COLO668 (cell line): ENCODE data around the gene LTB4R.

Source experiments
- DNase-seq: peaks from one replicate; lab custom pipeline; 2025; ENCODE audit not compliant: unreplicated experiment; lab: John Stamatoyannopoulos, UW

Gene LTB4R

DNA sequence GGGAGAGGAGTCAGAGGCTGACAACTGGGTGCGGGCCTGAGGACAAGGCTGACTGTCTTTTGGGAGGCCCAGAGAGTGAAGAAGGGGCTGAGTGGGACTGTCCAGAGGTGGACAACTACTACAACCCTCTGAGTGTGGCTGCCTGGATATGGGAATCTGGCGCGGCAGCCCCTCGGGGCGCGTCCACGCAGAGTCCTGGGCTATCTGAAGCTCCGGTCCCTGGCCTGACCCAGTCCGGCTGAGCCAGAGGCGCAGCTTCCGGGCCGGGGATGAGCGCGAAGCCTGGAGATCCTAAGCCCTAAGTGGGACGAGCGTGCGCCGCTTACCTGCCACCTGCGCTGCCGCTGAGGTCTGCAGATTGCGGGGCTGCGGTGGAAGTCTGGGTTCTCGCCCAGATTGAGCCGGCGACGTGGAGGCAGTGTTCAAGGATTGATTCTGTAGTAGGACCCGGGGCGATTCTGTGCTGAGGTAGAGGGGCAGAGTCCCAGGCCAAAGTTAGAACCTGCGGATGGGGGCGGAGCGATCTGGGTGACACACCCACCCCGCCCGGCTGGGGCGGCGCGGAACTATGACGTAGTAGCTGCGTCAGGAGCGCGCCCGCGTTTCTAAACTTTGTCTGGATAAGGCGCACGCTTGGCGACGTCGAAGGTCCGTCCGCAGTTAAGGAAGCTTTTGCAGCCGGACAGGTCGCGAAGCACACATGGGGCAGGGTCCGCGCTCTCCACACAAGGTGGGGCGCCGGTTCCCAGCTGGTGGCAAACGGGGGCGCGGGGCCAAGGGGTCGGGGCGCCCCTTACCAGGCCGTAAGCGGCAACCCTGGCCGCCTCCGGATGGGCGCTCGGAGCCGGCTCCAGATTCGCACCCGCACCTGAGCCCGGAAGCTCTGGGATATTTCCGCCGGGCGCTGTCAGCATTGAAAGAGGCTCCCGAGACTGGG is 11.8 kb upstream of the LTB4R start, which contains the start of the genes DHRS1 and NOP9:
DHRS1 (minus strand) TSS at position 526 of the 937 bp plus-strand sequence. CDS start 674 bp downstream, outside the sequence.
NOP9 (plus strand) TSS at position 596 of the 937 bp plus-strand sequence; CDS start at position 701, 105 bp downstream.
- DNase-seq: peak; percentile 94

DNA sequence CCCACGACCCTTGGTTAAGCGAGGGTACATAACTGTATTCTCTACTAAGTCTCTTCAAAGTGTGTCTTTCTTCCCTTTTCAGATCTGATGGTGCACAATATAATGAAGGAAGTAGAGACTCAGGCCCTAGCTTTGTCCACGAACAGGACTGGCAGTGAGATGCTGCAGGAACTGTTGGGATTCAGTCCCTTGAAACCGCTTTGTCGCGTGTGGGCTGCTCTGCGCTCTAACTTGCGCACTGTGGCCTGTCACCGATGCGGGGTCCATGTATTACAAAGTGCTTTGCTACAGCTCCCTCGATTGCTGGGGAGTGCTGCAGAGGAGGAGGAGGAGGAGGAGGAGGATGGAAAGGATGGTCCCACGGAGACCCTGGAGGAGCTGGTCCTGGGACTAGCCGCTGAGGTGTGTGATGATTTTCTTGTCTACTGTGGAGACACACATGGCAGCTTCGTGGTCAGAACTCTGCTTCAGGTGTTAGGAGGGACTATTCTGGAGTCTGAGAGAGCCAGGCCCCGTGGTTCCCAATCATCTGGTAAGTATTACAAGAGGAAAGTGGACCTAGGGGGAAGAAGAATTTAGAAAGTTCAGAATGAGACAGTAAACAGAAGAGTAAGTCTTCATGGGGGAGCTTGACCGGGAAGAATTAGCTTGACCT is 10.8 kb upstream of the LTB4R start:
- no peak for DNase-seq

DNA sequence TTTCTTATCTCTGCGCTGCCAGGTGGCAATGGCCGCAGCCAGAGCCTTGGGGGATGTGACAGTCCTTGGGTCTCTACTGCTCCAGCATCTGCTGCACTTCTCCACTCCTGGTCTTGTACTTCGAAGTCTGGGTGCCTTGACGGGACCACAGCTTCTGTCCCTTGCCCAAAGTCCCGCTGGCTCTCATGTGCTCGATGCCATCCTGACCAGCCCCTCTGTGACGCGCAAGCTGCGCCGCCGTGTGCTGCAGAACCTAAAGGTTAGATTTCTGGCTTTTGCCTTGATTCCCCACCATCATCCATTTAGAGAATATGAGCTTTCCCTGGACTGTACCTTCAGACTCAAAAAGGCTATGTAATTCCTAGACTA is 7.3 kb upstream of the LTB4R start:
- no peak for DNase-seq

DNA sequence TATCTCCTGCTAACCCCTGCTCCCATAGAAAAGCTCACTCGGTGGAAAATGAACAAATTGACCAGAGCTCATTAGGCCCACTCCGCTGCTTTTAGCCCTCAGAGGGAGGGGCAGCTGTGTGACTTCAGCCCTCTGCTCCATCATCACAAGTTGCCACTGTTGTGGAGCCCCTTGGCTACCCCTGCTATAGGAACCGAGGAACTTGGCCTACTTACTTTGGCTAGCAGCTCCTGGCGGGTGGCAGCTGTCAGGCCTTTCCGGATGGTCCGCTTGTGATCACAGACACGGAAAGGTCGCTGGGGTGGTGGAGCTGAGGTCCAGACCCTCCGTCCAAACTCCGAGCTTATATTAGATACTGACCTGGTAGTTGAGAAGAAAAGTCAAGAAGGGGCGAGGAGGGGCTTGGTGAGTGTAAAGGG is 4.1 kb upstream of the LTB4R start:
- DNase-seq: no peak

DNA sequence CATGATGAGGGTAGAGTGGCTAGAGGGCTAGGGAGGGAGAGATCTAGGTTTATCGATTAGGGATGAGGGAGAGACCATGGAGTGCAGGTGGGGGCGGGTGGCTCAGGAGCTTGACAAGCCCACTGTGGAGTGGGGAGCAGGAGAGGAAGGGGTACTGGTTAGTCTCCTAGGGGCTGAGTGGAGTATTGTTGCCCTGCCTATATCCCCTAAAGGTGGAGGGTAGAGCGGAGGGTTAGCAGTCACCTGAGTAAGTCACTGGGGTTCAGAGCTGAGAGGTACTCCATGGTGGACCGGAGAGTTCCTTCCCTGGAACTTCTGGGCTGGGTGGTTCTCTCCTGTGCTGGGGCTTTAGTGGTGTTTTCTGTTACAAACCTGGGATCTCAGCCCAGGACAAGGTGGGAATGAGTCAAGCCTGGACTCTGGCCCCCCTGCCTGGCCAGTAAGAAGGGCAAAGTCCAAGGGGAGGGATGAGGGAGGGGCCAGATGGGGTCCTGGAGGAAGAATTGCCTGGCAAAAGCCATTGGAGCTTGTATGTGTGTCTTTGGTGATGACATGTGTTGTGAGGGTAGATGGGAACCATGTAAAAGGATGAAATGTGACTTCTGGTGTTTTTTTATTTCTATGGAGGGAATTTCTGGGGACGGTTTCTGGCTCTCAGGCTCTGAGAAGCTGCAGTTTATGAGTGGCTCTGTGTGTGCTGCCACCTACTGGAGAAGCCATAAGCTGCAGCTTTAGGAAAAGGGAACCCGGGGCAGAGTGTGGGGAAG is 3.5 kb upstream of the LTB4R start, which contains the start of gene CIDEB:
CIDEB (minus strand) TSS at position 403 of the 767 bp plus-strand sequence; CDS start at position 284, 119 bp downstream.
- DNase-seq: peak; percentile 60

DNA sequence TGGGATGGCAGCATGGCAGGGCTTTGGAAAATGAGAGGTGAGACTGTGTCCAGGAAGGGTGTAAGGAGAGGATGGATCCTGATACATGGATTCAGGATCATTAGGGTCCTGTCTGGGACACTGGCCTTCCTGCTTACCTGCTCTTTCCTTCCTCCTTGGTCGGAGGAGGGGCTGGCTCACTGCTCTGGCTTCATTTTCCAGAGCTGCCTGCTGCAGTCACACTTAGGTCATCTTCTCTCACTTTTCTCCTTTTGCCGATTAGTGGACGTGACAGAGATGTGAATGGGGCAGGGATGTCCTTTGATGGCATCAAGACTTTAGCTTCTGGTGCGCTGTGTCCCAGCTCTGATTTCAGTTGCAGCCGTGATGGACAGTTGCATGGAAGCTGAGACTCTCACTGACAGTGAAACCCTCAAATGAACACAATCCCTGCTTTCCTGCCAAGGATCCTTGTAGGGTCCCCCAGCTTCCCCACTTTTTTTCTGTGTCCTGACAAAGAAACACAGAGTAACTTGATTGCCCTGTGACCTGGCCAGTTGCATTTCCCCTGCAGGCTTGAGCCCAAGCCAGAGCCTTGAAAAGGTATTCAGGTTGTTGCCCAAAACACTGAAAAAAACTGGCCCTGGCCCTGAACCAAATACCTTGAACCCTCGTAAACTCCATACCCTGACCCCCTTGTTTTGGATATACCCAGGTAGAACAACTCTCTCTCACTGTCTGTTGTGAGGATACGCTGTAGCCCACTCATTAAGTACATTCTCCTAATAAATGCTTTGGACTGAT is 2.8 kb upstream of the LTB4R start:
- DNase-seq: no peak

DNA sequence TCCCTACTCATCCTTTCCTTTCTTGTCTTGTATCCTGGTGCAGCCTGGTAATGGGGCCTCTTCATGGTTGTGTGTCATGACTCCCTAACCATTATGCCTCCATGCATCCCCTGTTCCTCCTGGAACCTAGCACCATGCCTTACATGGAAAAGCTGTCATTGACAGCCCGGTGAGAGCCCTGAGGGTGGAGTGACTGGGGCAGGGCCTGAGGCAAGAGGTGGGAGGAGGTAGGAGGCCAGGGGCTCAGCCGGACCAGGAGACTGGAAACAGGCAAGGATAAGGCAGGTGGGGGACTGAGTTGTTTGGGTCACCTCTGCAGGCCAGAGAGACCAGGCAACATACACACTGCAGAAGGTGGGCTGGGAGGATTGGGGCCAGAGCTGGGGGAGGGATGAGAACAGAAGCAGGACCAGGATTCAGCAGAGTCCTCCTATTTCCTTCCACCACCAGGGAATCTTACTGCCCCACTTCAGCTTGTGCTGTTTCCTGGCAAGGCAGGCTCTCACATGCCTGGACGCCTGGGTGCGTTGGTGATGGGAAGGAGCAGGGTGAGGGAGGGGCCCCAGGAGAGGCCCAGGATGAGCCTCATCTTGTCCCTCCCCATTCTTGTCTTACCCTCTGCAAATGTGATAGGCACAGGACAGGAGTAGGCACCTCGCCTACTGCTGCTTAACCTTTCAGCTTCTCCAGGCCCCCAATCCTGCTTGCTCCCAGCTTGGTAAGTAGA is 1.6 kb upstream of the LTB4R start, which contains the start of gene LTB4R2:
LTB4R2 (plus strand) TSS at position 603 of the 727 bp plus-strand sequence. CDS start 525 bp downstream, outside the sequence.
- DNase-seq: no peak

DNA sequence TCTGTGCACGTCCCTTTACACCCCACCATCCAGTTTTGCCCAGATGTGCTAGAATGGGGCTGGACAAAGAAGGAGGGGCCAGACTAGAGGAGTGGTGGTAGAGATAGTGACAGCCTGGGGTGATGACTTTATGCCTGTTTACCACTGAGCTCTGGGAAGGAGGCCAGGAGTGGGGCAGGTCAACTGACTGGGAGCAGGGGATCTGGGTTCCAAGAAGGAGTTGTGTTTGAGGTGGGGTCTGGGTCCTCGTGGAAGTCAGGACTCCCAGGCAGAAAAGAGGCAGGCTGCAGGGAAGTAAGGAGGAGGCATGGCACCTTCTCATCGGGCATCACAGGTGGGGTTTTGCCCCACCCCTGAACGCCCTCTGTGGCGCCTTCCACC is 1.0 kb upstream of the LTB4R start:
- no peak for DNase-seq

DNA sequence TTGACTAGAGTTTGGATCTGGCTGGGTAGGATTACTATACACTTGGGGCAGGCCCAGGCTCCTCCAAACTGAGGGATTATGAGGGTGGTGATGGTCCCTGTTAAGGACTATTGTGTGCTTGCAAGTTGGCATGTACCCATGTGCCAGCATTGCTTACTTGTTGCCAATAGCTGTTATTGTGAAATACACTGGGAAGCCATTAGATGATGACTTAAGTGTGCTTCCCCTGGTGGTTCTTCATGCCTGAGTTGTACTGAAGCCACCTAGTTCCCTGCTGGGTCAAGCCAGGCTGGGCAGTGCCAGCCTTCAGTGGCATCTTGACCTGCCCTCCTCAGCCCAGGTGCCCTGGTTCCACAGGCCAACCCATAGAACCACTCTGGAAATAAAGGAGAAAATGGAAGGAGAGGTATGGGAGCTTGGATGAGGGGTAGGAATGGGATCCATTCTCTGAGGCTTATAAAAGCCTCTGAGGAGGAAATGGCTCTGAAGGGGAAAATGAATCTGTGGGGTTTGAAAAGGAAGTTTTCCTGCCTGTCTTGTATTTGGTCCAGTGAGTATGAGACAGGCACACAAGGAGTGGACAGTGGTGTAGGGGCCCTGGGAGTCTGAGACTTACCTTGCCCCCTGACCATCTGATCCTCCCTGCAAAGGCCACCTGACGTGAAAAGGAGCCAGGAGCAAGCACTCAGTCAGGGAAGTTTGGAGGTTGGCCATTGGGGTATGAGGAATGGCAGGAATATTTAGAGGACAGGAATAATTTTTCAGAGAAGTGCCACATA is 724 bp downstream of the LTB4R start:
- no peak for DNase-seq

DNA sequence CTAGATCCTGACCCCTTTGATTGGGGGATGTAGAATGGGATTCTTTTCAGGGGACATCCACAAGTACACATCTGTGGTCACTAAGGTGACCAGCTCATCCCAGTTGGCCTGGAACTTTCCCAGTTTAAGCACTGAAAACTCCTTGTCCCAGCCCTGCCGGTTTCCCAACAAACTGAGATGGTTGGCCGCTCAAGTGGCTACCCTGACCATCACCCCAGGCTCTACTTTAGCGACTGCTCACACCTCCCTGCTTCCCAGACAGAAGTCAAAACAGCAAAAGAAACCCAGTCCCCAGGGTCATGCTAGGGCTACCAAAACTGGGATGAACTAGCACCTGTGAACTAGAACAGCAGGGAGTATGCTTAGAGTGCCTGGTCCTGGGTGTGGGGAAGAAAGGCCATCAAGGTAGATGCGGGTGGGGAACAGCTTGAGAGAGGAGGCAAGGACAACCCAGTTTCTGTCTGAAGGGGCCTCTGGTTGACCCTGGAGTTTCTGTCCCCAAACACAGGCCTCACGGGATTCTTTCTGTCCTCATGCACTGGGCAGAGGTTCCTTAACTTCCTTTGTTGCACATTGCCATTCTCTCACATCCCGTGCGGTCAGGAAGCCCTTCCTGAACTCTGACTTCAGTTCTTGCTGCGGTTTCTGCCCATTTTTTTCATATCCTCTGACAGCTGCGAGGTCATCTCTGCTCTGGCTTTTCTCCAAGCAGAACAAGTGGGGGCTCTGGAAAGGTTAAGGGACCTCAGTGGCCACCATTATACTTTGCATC is 1.6 kb downstream of the LTB4R start:
- no peak for DNase-seq

DNA sequence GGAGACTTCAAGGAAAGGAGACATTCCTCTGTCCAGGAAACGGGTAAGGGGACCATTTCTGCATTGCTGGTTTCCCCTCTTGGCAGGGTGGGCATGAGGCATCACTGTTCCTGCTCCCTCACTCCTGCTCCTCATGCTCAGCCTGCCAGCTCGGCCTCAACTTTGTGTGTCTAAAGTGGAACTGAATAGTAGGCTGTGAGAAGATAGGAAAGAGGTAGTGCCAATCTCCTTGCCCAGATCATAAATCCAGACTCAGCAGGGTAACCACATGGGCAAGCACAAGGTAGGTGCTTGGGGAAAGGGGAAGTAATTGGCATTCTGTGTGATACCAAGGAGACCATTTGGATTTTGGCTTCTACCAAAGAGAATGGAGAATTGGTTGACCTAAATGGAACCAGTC is 2.6 kb downstream of the LTB4R start:
- no peak for DNase-seq

DNA sequence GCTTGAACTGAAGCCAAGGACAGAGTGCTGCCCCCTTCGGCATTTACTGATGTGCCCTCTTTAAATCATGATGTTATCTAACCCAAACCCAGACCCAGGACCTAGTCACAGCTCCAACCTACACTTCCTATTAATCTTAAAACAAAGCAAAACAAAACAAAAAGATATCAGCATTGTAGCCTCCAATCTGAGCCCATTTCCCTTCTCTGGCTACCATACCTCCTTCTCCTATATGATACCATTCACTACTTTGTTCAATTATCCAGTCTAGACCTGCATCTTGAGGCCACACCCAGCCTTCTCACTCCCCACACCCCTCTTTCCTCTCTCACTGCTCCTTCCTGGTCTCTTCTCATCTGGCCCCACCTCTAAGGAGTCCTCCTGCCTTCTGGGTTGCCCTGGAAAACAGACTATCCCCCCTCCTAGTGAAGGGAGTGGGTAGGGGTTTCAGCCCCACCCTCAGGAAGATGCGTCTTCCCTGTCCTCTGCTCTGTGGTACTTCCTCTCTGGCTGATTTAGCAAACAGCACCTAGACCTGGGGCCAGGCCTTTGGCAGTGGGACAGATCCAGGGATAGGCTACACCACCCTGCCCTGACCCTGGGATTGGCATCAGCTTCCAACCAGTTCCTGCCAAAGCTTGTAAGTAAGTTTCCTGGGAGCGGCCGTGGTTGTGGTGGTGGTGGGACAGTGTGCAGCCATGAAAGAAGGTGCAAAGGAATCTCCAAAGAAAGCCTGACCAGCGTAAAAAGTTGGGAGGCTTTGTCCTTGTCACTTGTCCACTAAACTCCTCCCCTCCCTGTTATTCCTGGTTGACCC is 3.3 kb downstream of the LTB4R start:
- no peak for DNase-seq

DNA sequence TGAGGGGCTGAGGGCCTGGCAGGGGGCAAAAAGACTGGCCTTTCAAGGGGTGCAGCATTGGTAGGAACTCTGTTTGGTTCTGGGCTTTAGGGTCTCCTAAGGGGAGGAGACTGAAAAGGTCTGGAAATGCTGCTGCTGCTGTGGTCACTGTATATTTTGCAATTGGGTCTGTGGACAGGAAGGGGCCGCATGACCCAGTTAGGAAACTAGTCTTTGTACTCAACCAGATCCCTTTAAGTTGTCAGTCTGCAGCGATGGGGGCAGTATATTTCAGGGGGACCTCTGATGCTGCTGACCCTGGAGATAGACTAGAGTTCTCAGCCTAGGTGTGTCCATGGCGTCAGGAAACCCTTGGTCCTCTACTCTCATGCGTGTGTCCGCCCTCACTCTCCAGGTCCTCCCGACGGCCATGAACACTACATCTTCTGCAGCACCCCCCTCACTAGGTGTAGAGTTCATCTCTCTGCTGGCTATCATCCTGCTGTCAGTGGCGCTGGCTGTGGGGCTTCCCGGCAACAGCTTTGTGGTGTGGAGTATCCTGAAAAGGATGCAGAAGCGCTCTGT is 4.0 kb downstream of the LTB4R start:
- no peak for DNase-seq

DNA sequence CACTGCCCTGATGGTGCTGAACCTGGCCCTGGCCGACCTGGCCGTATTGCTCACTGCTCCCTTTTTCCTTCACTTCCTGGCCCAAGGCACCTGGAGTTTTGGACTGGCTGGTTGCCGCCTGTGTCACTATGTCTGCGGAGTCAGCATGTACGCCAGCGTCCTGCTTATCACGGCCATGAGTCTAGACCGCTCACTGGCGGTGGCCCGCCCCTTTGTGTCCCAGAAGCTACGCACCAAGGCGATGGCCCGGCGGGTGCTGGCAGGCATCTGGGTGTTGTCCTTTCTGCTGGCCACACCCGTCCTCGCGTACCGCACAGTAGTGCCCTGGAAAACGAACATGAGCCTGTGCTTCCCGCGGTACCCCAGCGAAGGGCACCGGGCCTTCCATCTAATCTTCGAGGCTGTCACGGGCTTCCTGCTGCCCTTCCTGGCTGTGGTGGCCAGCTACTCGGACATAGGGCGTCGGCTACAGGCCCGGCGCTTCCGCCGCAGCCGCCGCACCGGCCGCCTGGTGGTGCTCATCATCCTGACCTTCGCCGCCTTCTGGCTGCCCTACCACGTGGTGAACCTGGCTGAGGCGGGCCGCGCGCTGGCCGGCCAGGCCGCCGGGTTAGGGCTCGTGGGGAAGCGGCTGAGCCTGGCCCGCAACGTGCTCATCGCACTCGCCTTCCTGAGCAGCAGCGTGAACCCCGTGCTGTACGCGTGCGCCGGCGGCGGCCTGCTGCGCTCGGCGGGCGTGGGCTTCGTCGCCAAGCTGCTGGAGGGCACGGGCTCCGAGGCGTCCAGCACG is 4.7 kb downstream of the LTB4R start:
- DNase-seq: peak; percentile 42

DNA sequence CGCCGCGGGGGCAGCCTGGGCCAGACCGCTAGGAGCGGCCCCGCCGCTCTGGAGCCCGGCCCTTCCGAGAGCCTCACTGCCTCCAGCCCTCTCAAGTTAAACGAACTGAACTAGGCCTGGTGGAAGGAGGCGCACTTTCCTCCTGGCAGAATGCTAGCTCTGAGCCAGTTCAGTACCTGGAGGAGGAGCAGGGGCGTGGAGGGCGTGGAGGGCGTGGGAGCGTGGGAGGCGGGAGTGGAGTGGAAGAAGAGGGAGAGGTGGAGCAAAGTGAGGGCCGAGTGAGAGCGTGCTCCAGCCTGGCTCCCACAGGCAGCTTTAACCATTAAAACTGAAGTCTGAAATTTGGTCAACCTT is 5.3 kb downstream of the LTB4R start:
- no peak for DNase-seq
